ENCODE results near the gene AHSG.

DNA sequence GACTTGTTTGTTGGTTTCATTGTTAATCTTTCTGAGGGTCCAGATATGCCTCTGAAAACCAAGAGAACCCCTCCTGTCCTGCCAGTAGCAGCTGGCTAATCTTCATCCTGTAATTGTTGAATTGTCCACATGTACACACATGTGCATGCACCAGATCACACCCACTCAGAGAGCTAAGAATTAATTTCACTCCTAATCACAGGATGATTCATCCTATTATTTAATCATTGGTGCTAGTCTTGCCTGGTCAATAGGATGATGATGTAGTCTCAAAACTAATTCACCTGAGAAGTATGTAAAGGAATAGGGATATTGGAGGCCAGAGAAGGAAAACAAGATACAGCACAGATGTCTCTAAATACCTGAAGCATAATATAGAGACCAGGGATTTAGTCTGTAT is 7.8 kb upstream of the AHSG start:
- no peak for TF ChIP-seq CEBPB (IDR thresholded peaks at IDR 0.05; ENCODE audit: low read depth)
- TF ChIP-seq, protein P1, sequence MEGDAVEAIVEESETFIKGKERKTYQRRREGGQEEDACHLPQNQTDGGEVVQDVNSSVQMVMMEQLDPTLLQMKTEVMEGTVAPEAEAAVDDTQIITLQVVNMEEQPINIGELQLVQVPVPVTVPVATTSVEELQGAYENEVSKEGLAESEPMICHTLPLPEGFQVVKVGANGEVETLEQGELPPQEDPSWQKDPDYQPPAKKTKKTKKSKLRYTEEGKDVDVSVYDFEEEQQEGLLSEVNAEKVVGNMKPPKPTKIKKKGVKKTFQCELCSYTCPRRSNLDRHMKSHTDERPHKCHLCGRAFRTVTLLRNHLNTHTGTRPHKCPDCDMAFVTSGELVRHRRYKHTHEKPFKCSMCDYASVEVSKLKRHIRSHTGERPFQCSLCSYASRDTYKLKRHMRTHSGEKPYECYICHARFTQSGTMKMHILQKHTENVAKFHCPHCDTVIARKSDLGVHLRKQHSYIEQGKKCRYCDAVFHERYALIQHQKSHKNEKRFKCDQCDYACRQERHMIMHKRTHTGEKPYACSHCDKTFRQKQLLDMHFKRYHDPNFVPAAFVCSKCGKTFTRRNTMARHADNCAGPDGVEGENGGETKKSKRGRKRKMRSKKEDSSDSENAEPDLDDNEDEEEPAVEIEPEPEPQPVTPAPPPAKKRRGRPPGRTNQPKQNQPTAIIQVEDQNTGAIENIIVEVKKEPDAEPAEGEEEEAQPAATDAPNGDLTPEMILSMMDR (IDR thresholded peaks at IDR 0.05 in 2 of 3, conservative IDR thresholded peaks at IDR 0.05 in 1 of 3; ENCODE audit: borderline replicate concordance in 1 of 3, insufficient read depth in 1 of 3, low read depth in 2 of 3, low read length in 2 of 3) = no peak
- TF ChIP-seq RAD21 (IDR thresholded peaks at IDR 0.05; ENCODE audit: low read depth) = no peak
- TF ChIP-seq POLR2AphosphoS5 (IDR thresholded peaks at IDR 0.05; ENCODE audit: low read depth, low read length) = no peak
- TF ChIP-seq ZFX (IDR thresholded peaks at IDR 0.05) = no peak
- TF ChIP-seq, protein P2, sequence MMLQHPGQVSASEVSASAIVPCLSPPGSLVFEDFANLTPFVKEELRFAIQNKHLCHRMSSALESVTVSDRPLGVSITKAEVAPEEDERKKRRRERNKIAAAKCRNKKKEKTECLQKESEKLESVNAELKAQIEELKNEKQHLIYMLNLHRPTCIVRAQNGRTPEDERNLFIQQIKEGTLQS (IDR thresholded peaks at IDR 0.05) = no peak
- no peak for TF ChIP-seq POLR2A (IDR thresholded peaks at IDR 0.05; ENCODE audit: borderline replicate concordance, extremely low read depth, insufficient read depth, insufficient read length)
- TF ChIP-seq SP1 (IDR thresholded peaks at IDR 0.05; ENCODE audit: low read depth) = no peak
- no peak for TF ChIP-seq EGR1 (IDR thresholded peaks at IDR 0.05; ENCODE audit: low read depth)

All from HCT116 (cell line).